ENCODE data around the gene GPC6.

The GPC6 gene

DNA sequence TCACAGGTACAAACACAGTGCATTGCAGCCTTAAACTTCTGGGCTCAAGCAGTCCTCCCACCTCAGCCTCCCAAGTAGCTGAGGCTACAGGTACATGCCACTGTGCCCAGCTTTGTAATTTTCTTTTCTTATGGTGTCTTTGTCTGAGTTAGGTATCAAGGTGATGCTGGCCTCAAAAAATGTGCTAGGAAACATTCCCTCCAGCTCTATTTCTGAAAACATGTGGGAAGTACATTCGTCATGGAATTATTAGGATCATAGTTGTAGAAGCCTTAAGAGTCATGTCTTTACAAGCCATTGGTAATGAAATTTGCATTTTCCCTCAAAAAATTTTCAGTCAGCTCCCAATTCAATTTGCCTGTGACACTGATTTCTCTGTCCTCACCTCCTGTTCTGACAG is 1021.3 kb downstream of the GPC6 start:
- no peak overlapping the region for H3K4me3 ChIP-seq (ENCODE audit: low read length in 2 of 2)
- peaks cover 0 to 4% of the 10 kb centered on the region in 2 donors for H3K9me3 ChIP-seq (ENCODE audit: control insufficient read depth in 2 of 2, low read length in 2 of 2)
- H3K9ac ChIP-seq (ENCODE audit: low read length in 2 of 2): no peak overlapping the region
- no peaks in the 10 kb centered on the region for H3K36me3 ChIP-seq (ENCODE audit: control insufficient read depth in 2 of 2, insufficient read depth in 2 of 2, low read length in 2 of 2)
- H3K27ac ChIP-seq (ENCODE audit: low read length): no peak overlapping the region
- no peaks in the 10 kb centered on the region for H3K4me1 ChIP-seq (ENCODE audit: control insufficient read depth, insufficient read depth, low read length)
- no peaks in the 10 kb centered on the region for H3K27me3 ChIP-seq (ENCODE audit: control insufficient read depth in 1 of 2, insufficient read depth in 2 of 2, low read length in 2 of 2)

DNA sequence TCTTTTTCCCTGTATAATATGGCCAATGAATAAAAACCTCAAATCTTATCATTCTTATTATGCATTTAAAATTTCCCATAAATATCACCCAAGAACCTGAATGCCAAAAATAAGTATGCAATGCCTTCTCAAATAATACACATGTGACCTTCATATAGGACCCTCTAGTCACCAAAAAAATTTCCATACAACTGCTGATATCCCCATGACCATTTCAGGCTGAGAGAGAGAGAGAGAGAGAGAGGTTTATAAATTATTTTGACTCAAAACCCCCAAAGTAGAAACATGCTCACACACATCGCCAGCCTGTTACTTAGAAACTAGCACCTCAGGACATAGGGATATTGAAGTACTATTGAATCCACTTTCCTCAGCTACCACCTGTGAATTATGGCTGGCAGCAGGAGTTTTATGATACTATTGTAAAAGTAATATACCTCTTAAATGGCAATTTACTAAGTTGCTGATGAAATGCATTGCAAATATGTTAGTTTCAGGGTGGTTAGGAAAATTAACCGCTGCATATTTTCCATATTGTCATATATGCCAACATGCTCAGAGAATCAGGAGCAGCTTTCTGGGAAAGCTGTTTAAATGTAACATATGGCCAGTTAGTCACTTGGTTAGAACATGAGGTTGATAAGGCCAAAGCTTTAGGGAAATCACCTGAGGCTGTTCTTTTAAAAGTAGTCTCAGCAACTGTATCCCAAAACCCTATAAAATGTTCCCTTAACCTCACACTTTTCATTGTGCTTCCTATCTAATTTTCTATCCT is 1022.0 kb downstream of the GPC6 start:
- Histone ChIP-seq H3K9me3 (ENCODE audit: control insufficient read depth in 2 of 2, low read length in 2 of 2) (peaks cover 0 to 4% of the 10 kb centered on the region in 2 donors), H3K9ac (ENCODE audit: low read length in 2 of 2) (no peak overlapping the region), H3K4me3 (ENCODE audit: low read length in 2 of 2) (no peak overlapping the region), H3K27me3 (ENCODE audit: control insufficient read depth in 1 of 2, insufficient read depth in 2 of 2, low read length in 2 of 2) (no peaks in the 10 kb centered on the region), H3K4me1 (ENCODE audit: control insufficient read depth, insufficient read depth, low read length) (no peaks in the 10 kb centered on the region), H3K27ac (ENCODE audit: low read length) (no peak overlapping the region), H3K36me3 (ENCODE audit: control insufficient read depth in 2 of 2, insufficient read depth in 2 of 2, low read length in 2 of 2) (no peaks in the 10 kb centered on the region)

DNA sequence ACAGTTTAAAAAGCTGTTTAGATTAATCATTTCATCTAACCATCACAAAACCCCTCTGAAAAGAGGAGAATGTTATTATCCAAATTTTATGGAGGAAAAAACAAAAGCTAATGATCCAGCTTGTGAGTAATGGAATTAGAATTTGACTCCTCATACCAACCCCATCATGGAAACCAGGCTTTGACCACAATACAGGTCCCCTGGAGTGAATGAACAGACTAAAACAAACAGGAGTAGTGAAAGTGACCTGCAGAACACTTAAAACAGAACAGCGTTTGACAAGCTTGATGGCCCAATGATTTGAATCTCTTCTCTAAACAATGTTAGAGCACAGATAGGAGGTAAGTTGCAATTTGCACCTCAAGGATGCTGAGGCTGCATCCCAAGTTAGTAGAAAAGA is 1022.9 kb downstream of the GPC6 start:
- no peaks in the 10 kb centered on the region for H3K27me3 ChIP-seq (ENCODE audit: control insufficient read depth in 1 of 2, insufficient read depth in 2 of 2, low read length in 2 of 2)
- H3K9ac ChIP-seq (ENCODE audit: low read length in 2 of 2): no peak overlapping the region
- no peaks in the 10 kb centered on the region for H3K4me1 ChIP-seq (ENCODE audit: control insufficient read depth, insufficient read depth, low read length)
- no peak overlapping the region for H3K27ac ChIP-seq (ENCODE audit: low read length)
- H3K9me3 ChIP-seq (ENCODE audit: control insufficient read depth in 2 of 2, low read length in 2 of 2): peaks cover 0 to 4% of the 10 kb centered on the region in 2 donors
- H3K4me3 ChIP-seq (ENCODE audit: low read length in 2 of 2): no peak overlapping the region
- H3K36me3 ChIP-seq (ENCODE audit: control insufficient read depth in 2 of 2, insufficient read depth in 2 of 2, low read length in 2 of 2): no peaks in the 10 kb centered on the region

DNA sequence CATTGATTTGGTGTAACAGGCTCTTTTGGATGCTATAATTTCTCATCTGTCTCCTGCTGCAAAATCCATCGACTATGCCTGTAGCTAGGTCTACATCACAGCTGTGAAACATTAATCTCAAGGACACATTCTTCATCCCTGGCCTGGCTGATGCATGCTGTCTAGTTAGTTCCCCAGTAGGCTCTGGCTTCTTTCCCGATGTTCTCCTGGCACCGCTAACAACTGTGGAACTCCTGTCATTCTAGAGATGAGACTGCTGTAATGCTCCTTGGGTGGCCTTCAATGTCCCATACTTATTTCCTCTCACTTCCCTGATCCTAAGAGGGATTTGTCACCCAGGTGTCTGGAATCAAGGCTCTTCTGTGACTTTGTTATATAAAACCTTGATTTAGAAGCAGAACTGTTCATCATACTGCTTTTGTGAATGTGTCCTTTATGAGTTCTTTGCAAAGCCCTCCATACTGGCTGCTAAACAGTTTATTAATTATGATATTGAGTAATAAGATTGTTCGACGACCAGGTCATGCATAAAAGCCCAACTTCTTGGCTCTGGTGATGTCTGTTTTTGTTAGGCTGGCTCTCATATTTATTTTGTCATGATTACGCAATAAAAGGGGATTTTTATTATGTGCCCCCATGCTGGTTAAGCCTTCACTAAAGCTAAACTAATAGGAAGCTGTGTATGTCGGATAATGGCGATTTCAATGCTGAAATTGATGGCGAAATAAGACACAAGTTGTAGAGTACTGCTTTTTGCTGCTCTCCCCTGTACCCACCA is 1025.4 kb downstream of the GPC6 start:
- H3K9me3 ChIP-seq (ENCODE audit: control insufficient read depth in 2 of 2, low read length in 2 of 2): no peaks in the 10 kb centered on the region
- no peaks in the 10 kb centered on the region for H3K27me3 ChIP-seq (ENCODE audit: control insufficient read depth in 1 of 2, insufficient read depth in 2 of 2, low read length in 2 of 2)
- no peak overlapping the region for H3K4me3 ChIP-seq (ENCODE audit: low read length in 2 of 2)
- no peaks in the 10 kb centered on the region for H3K36me3 ChIP-seq (ENCODE audit: control insufficient read depth in 2 of 2, insufficient read depth in 2 of 2, low read length in 2 of 2)
- no peaks in the 10 kb centered on the region for H3K4me1 ChIP-seq (ENCODE audit: control insufficient read depth, insufficient read depth, low read length)
- no peak overlapping the region for H3K27ac ChIP-seq (ENCODE audit: low read length)
- no peak overlapping the region for H3K9ac ChIP-seq (ENCODE audit: low read length in 2 of 2)

DNA sequence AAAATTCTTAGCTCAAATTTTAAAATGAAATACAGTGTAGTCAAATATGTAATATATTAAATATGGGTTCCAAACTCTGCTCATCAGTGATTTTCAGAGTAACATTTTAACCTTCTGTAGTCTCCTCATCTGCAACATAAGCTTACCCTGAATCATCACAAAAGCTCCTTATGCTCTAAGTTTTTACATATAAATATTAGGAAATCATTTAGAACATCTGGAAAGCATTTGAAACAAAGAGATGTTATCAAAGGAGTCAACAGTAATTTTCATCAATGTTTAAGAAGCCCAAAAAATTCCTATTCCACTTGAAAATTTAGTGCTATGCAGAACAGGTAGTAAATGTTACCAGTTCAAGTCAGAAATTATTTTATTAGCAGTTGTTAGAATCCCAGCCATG is 1028.1 kb downstream of the GPC6 start:
- no peak overlapping the region for H3K27ac ChIP-seq (ENCODE audit: low read length)
- no peaks in the 10 kb centered on the region for H3K36me3 ChIP-seq (ENCODE audit: control insufficient read depth in 2 of 2, insufficient read depth in 2 of 2, low read length in 2 of 2)
- no peak overlapping the region for H3K9ac ChIP-seq (ENCODE audit: low read length in 2 of 2)
- H3K27me3 ChIP-seq (ENCODE audit: control insufficient read depth in 1 of 2, insufficient read depth in 2 of 2, low read length in 2 of 2): no peaks in the 10 kb centered on the region
- no peaks in the 10 kb centered on the region for H3K9me3 ChIP-seq (ENCODE audit: control insufficient read depth in 2 of 2, low read length in 2 of 2)
- H3K4me3 ChIP-seq (ENCODE audit: low read length in 2 of 2): no peak overlapping the region
- H3K4me1 ChIP-seq (ENCODE audit: control insufficient read depth, insufficient read depth, low read length): no peaks in the 10 kb centered on the region

DNA sequence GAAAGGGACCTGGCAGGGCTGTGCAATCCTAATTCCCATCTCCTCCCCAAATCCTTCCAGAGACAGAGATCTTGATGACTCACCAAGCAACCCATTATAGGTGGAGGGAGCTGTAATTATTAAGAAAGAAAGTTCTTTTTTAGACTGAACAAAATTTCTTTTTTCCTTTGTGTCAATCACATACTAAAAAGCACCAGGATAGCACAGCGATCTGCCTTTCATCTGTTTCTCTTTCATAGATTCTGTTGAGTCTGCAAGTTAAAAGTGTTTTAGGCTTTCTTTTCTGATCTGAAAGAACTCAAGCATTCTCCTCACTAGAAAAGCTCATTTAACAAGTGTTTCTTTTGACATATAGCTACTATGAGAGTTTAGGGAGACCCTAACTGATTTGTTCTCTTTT is 1030.1 kb downstream of the GPC6 start:
- Histone ChIP-seq H3K27ac (ENCODE audit: low read length) (no peak overlapping the region), H3K4me1 (ENCODE audit: control insufficient read depth, insufficient read depth, low read length) (no peaks in the 10 kb centered on the region), H3K9me3 (ENCODE audit: control insufficient read depth in 2 of 2, low read length in 2 of 2) (no peaks in the 10 kb centered on the region), H3K4me3 (ENCODE audit: low read length in 2 of 2) (no peak overlapping the region), H3K36me3 (ENCODE audit: control insufficient read depth in 2 of 2, insufficient read depth in 2 of 2, low read length in 2 of 2) (no peaks in the 10 kb centered on the region), H3K9ac (ENCODE audit: low read length in 2 of 2) (no peak overlapping the region), H3K27me3 (ENCODE audit: control insufficient read depth in 1 of 2, insufficient read depth in 2 of 2, low read length in 2 of 2) (no peaks in the 10 kb centered on the region)

DNA sequence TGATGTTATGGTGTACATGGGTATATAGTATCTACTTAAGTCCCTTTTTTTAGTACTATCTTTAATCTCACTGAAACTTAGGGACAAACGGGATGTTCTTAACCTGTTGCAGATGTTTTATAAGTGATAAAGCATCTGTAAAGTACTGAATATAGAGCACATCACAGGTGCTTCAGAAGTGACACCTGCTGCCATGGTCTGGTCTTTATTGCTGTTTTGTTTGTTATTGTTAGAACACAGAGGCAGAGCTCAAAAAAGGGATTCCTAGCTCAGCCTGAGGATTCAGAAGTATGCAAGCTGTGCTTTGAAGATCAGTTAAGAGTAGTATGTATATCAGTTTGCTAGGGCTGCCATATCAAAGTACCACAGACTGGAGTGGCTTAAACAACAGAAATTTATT is 1033.4 kb downstream of the GPC6 start:
- no peak overlapping the region for H3K27ac ChIP-seq (ENCODE audit: low read length)
- no peaks in the 10 kb centered on the region for H3K27me3 ChIP-seq (ENCODE audit: control insufficient read depth in 1 of 2, insufficient read depth in 2 of 2, low read length in 2 of 2)
- H3K4me1 ChIP-seq (ENCODE audit: control insufficient read depth, insufficient read depth, low read length): no peaks in the 10 kb centered on the region
- no peak overlapping the region for H3K4me3 ChIP-seq (ENCODE audit: low read length in 2 of 2)
- H3K9ac ChIP-seq (ENCODE audit: low read length in 2 of 2): no peak overlapping the region
- no peaks in the 10 kb centered on the region for H3K9me3 ChIP-seq (ENCODE audit: control insufficient read depth in 2 of 2, low read length in 2 of 2)
- H3K36me3 ChIP-seq (ENCODE audit: control insufficient read depth in 2 of 2, insufficient read depth in 2 of 2, low read length in 2 of 2): no peaks in the 10 kb centered on the region

DNA sequence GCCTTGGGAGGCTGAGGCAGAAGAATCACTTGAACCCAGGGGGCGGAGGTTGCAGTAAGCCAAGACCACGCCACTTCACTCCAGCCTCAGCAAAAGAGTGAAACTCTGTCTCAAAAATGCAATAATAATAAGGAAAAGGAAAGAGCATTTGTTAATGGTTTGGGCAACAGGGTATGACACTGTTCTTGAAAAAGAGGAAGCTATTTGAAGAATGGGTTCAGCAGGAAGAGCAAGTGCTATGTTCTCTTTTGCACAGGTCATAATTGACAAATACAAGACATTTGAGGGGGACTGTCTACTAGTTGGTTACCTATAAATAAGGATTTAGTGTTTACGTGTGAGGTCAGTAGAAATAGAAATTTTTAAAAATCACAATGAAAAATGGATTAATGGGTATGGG is 1034.6 kb downstream of the GPC6 start:
- Histone ChIP-seq H3K4me1 (ENCODE audit: control insufficient read depth, insufficient read depth, low read length) (no peaks in the 10 kb centered on the region), H3K4me3 (ENCODE audit: low read length in 2 of 2) (no peak overlapping the region), H3K36me3 (ENCODE audit: control insufficient read depth in 2 of 2, insufficient read depth in 2 of 2, low read length in 2 of 2) (no peaks in the 10 kb centered on the region), H3K27ac (ENCODE audit: low read length) (no peak overlapping the region), H3K27me3 (ENCODE audit: control insufficient read depth in 1 of 2, insufficient read depth in 2 of 2, low read length in 2 of 2) (no peaks in the 10 kb centered on the region), H3K9ac (ENCODE audit: low read length in 2 of 2) (no peak overlapping the region), H3K9me3 (ENCODE audit: control insufficient read depth in 2 of 2, low read length in 2 of 2) (no peaks in the 10 kb centered on the region)

DNA sequence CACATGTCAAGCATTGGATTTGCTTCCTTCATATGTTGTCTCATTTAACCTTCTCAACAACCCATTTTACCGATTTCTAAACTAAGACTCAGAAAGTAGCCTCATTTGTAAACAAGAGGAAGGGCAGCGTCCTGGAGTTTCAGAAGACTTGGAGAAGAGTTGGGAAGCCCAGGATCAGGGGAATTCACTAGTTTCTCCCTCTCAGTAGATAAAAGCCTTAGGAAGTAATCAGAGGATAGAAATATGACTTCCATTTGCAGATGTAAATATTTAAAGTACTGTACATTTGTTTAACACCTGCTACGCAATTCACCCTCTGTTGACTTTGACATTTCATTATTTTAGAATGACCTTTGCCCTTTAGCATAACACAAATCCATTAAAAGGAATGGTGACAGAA is 1036.4 kb downstream of the GPC6 start:
- no peak overlapping the region for H3K27ac ChIP-seq (ENCODE audit: low read length)
- H3K9ac ChIP-seq (ENCODE audit: low read length in 2 of 2): no peak overlapping the region
- no peak overlapping the region for H3K4me3 ChIP-seq (ENCODE audit: low read length in 2 of 2)
- H3K36me3 ChIP-seq (ENCODE audit: control insufficient read depth in 2 of 2, insufficient read depth in 2 of 2, low read length in 2 of 2): no peaks in the 10 kb centered on the region
- H3K4me1 ChIP-seq (ENCODE audit: control insufficient read depth, insufficient read depth, low read length): no peaks in the 10 kb centered on the region
- H3K9me3 ChIP-seq (ENCODE audit: control insufficient read depth in 2 of 2, low read length in 2 of 2): no peaks in the 10 kb centered on the region
- no peaks in the 10 kb centered on the region for H3K27me3 ChIP-seq (ENCODE audit: control insufficient read depth in 1 of 2, insufficient read depth in 2 of 2, low read length in 2 of 2)

DNA sequence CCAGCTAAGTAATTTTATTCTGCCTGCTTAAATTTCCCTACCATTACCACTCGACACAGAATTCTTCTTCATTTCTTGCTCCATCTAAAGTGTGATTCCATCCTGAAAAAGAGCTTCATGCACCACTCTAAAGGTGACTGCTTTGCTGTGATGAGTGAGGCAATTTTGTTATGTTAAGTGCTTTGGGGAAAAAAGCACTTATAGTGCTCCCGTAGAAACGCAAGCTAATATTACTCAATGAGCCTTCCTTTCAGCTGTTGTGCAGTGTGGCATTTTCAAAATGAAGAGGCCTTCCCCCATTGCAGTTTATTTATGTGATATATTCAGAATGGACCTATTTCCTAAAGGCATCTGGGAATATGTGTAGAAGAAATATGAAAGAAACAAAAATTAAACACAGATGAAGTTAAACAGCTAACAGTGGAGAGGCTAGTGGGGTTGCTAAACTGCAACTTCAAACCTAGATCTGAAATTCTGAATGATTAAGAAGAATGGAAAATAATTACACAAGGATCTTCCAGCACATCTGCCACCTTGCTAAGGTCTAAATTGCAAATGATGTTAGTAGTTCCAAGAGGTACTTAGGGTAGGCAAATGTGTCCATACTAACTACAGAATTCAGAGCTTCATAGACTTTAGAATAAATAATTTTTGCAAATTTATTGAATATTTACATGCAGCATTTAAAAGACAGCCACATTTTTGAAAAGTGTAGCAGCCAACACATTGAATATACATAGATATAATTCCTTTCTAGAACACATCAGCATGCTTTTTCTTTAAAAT is 1041.2 kb downstream of the GPC6 start:
- Histone ChIP-seq H3K4me3 (ENCODE audit: low read length in 2 of 2) (no peak overlapping the region), H3K9ac (ENCODE audit: low read length in 2 of 2) (no peak overlapping the region), H3K4me1 (ENCODE audit: control insufficient read depth, insufficient read depth, low read length) (no peaks in the 10 kb centered on the region), H3K27ac (ENCODE audit: low read length) (no peak overlapping the region), H3K27me3 (ENCODE audit: control insufficient read depth in 1 of 2, insufficient read depth in 2 of 2, low read length in 2 of 2) (no peaks in the 10 kb centered on the region), H3K36me3 (ENCODE audit: control insufficient read depth in 2 of 2, insufficient read depth in 2 of 2, low read length in 2 of 2) (no peaks in the 10 kb centered on the region), H3K9me3 (ENCODE audit: control insufficient read depth in 2 of 2, low read length in 2 of 2) (no peaks in the 10 kb centered on the region)
